Gastroesophageal sphincter (tissue), 4 donors: ENCODE measurements around the gene IPO13. TPM values are rescaled to one million over a fixed set of nuclear protein-coding genes. Genes with fewer than 3 reads are reported as not detected.

Experiments
- ATAC-seq: fragments of 150-250 bp; one replicate; pipeline ENCODE4 v1.9.1; 2016; ENCODE audit warnings: mild to moderate bottlenecking, moderate library complexity
- H3K27ac ChIP-seq, 4 donors: fragments of 200-600 bp; sonication (generic) in 3 of 4; 1 replicate in 3 of 4; 2 replicates in 1 of 4; pipeline ENCODE4 v1.5.1; 2016 to 2019
- H3K27me3 ChIP-seq: fragments of 200-600 bp; sonication (generic); one replicate; pipeline ENCODE4 v1.5.1; 2019
- H3K36me3 ChIP-seq, 2 donors: fragments of 200-600 bp; sonication (generic); one replicate each; pipeline ENCODE4 v1.5.1; 2019; ENCODE audit warnings: control low read depth in 1 of 2
- H3K4me1 ChIP-seq, 3 donors: fragments of 200-600 bp; sonication (generic); 1 replicate in 2 of 3; 2 replicates in 1 of 3; pipeline ENCODE4 v1.5.1; 2016 to 2019; ENCODE audit warnings: control low read depth in 2 of 3
- H3K4me3 ChIP-seq, 2 donors: fragments of 200-600 bp; sonication (generic); one replicate each; pipeline ENCODE4 v1.5.1; 2019; ENCODE audit warnings: mild to moderate bottlenecking in 1 of 2, moderate library complexity in 1 of 2
- H3K9me3 ChIP-seq, 3 donors: fragments of 200-600 bp; sonication (generic); one replicate each; pipeline ENCODE4 v1.5.1; 2017 to 2019; ENCODE audit warnings: control low read depth in 2 of 3
- EP300 ChIP-seq: sonication (generic); formaldehyde crosslinking; IDR thresholded peaks from one replicate; pipeline ENCODE4 v1.6.1; 2017; ENCODE audit warnings: antibody characterized with exemption, mild to moderate bottlenecking
- POLR2A ChIP-seq, 2 donors: fragments of 450-650 bp; IDR thresholded peaks; one replicate each; pipeline ENCODE4 v1.6.1; 2017; ENCODE audit warnings: antibody characterized with exemption in 2 of 2, mild to moderate bottlenecking in 2 of 2, moderate library complexity in 1 of 2
- POLR2AphosphoS5 ChIP-seq: sonication (generic); formaldehyde crosslinking; IDR thresholded peaks from one replicate; pipeline ENCODE4 v1.6.1; 2017; ENCODE audit warnings: antibody characterized with exemption
- WGBS, 2 donors: methylation state at CpG; one replicate each; pipeline ENCODE4 v1.1.5; 2018; ENCODE audit warnings: low coverage in 1 of 2; 5-methylcytosine and 5-hydroxymethylcytosine counted together
- total RNA-seq, 4 donors: library from RNA; depleted of rRNA; stranded (reverse); fragments of >200 nt; gene quantifications; one replicate each; pipeline ENCODE4 v1.1.0, GENCODE V29; 2016
- TF ChIP-seq, protein P1 (sequence below), 4 experiments: fragments of 200-600 bp in 2 of 4; fragments of 450-650 bp in 2 of 4; sonication (generic) in 1 of 4; IDR thresholded peaks; one replicate each; pipeline ENCODE4 v1.5.1; 2017 to 2019; ENCODE audit warnings: antibody characterized with exemption in 4 of 4, mild to moderate bottlenecking in 2 of 4, moderate library complexity in 2 of 4

IPO13 gene
- total RNA-seq, 4 donors from 2014 or later: 21.8 to 44.5 (median 24.2) TPM

DNA sequence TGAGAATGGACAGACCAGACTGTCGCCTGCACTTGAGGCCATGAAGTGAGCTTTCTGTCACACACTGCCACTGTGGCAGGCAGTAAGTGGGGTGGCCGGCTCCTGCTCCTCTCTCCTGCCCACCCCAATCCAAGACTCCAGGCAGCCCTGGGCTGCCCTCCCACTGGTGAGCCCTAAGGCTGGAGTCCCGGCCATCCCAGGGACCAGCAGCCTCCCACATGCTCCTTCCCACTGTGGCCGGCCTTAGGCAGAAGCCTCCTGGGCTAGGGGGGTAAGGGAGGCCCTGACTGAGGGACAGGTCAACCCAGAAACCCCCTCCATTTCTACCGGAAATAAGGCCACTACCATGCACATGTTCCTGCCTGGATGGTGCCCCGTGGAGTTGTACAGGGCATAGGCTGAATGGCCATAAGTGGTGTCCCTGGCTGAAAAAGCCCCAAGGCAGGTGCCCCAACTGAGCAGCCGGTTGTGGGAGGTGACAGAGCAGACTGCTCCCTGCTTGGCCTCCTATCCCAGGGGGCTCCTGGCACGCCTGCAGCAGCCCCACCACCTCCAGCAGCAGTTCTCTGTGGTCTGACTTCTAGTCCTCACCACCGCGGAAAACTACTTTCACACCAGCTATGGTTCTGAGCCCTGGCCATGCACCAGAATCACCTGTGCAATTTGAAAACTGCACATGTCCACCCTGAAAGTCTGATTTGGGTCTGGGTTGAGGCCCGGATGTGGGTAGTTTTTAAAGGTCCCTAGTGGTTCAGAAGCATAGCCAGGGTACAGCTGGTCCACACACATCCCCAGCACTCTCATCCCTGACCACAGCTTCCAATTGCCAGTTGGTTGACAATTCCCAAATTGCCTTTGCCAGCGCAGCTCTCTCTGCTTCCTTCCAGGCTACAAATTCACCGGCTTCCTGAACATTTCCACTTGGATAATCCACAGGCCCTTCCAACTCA is 14.8 kb upstream of the IPO13 start:
- Histone ChIP-seq H3K4me3 (no peak overlapping the region), H3K36me3 (peaks cover 0 to 18% of the 10 kb centered on the region in 2 donors), H3K27me3 (peaks cover 12% of the 10 kb centered on the region), H3K9me3 (no peaks in the 10 kb centered on the region), H3K27ac (no peak overlapping the region), H3K4me1 (peaks cover 0 to 42% (median 20%) of the 10 kb centered on the region in 3 donors)
- TF ChIP-seq EP300: no peak
- no peak for TF ChIP-seq POLR2A (IDR thresholded peaks at IDR 0.05)
- TF ChIP-seq, protein P1, sequence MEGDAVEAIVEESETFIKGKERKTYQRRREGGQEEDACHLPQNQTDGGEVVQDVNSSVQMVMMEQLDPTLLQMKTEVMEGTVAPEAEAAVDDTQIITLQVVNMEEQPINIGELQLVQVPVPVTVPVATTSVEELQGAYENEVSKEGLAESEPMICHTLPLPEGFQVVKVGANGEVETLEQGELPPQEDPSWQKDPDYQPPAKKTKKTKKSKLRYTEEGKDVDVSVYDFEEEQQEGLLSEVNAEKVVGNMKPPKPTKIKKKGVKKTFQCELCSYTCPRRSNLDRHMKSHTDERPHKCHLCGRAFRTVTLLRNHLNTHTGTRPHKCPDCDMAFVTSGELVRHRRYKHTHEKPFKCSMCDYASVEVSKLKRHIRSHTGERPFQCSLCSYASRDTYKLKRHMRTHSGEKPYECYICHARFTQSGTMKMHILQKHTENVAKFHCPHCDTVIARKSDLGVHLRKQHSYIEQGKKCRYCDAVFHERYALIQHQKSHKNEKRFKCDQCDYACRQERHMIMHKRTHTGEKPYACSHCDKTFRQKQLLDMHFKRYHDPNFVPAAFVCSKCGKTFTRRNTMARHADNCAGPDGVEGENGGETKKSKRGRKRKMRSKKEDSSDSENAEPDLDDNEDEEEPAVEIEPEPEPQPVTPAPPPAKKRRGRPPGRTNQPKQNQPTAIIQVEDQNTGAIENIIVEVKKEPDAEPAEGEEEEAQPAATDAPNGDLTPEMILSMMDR (IDR thresholded peaks at IDR 0.05): no peak
- no peak for TF ChIP-seq POLR2AphosphoS5
- WGBS, 2 donors: 90 to 96% methylated on average over 5 of the region's 13 CpGs
- no peak for ATAC-seq

DNA sequence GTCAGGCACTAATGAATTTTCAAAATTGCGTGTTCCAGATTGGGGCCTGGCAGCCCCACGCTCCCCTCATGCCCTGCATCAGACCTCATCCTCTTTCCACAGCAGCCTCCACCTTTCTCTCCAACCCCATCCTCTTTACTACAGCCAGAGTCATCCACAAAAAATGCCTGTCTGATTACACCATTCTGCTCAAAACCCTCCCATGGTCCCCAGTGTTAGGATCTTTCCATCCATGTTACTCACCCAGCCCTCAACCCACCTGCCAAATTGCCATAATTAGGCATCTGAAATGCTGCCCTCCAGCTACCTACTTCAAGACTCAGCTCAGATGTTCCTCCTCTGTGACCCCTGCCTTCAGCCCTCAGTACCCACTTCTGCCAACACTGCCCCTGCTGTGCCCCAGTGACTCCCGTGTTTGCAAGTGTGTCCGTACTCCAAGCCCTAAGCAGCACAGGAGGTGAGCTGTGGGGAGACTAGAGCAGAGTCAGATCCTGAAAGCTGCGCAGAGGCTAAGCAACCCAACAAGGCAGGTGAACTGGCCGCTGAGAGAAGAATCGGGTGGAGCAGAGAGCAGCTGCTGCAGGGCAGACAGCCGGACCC is 13.9 kb upstream of the IPO13 start:
- Histone ChIP-seq H3K27me3 (peaks cover 12% of the 10 kb centered on the region), H3K4me1 (peaks cover 0 to 43% (median 20%) of the 10 kb centered on the region in 3 donors), H3K4me3 (peak overlapping the region; percentile 17 to 51), H3K36me3 (peaks cover 0 to 18% of the 10 kb centered on the region in 2 donors), H3K27ac (peak overlapping the region in 2 of 4 donors; percentile 39 to 61), H3K9me3 (no peaks in the 10 kb centered on the region)
- no peak for ATAC-seq
- no peak for TF ChIP-seq POLR2A (IDR thresholded peaks at IDR 0.05)
- TF ChIP-seq, protein P1 (IDR thresholded peaks at IDR 0.05): no peak
- TF ChIP-seq POLR2AphosphoS5: no peak
- no peak for TF ChIP-seq EP300
- WGBS, 2 donors: 37 to 67% methylated on average over 3 to 6 of the region's 8 CpGs

DNA sequence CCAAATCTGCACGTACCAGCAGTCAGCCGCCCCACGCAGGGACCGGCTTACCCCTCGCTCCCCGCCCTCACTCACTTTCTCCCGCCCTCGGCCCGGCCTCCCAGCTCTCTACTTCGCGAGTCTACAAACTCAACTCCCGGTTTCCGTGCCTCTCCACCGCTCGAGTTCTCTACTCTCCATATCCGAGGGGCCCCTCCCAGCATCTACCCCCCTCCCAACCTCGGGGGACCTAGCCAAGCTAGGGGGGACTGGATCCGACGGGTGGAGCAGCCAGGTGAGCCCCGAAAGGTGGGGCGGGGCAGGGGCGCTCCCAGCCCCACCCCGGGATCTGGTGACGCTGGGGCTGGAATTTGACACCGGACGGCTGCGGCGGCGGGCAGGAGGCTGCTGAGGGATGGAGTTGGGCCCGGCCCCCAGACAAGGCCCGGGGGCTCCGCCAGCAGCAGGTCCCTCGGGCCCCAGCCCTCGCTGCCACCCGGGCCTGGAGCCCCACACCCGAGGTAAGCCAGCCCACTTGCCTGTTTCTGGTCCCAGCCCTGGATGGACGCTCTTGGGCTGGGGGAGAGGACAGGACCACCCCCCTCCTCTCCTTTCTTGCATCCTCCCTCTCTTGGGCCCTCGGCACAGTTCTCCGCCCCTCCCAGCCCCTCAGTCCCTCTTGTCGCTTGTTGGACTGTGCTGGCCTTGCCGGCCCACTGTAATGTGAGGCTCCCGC is 13.2 kb upstream of the IPO13 start, which contains the start of gene ARTN:
Gene ARTN (plus strand): TSS at position 416 of the 715 bp plus-strand sequence. CDS start 1,856 bp downstream, outside the sequence.
- ATAC-seq: no peak
- 0 to 8% methylated on average over 2 to 8 of the region's 42 CpGs for WGBS, 2 donors
- TF ChIP-seq POLR2AphosphoS5 (no peak), EP300 (no peak), POLR2A (IDR thresholded peaks at IDR 0.05) (no peak)
- TF ChIP-seq, protein P1 (IDR thresholded peaks at IDR 0.05): no peak
- Histone ChIP-seq H3K9me3 (no peaks in the 10 kb centered on the region), H3K4me3 (peak within 1 kb of the TSS; percentile 17 to 51), H3K36me3 (peaks cover 0 to 18% of the 10 kb centered on the region in 2 donors), H3K27me3 (peaks cover 12% of the 10 kb centered on the region), H3K27ac (peak within 1 kb of the TSS in 2 of 4 donors; percentile 39 to 61), H3K4me1 (peaks cover 0 to 43% (median 20%) of the 10 kb centered on the region in 3 donors)

DNA sequence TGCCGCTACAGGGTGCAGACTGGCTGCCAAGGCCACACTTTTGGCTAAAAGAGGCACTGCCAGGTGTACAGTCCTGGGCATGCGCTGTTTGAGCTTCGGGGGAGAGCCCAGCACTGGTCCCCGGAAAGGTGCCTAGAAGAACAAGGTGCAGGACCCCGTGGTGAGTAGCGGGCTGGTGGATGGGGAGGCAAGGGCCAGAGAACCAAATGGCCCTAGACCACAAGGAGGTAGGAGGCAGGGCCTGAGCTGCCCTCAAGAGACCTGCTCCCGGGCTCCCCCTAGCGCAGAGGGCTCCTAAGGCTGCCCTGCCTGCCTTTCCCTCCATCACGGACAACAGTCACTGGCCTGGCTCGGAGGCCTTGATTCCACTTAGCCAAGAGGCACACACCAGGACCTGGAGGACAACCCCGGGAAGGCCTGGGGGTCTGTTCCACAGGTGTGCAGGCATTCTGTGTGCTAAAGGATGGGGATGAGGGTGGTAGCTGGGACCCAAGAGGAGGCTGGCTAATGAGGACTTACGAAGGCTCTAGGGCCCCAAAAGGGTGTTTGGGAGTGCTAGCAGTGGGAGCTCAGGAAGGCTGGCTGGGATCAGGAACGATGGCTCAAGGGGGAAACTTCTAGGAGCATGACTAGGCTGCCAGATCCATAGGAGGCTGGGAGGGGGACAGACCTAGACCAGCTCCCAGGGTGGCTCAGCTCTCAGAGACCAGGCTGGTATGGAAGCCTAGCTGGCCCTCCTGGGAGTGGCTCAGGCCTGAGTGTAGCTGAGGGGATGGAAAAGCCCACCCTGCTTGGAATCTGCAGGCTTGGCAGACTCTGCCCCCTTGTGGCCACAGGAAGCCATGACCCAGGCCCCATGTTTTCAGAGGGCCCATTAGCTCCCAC is 12.4 kb upstream of the IPO13 start:
- ATAC-seq: peak; percentile 46
- H3K4me3 ChIP-seq: peak overlapping the region in 1 of 2 donors; percentile 51
- peaks cover 0 to 43% (median 20%) of the 10 kb centered on the region in 3 donors for H3K4me1 ChIP-seq
- TF ChIP-seq POLR2AphosphoS5: no peak
- TF ChIP-seq, protein P1 (IDR thresholded peaks at IDR 0.05): peak in 3 of 4 experiments; percentile 91 to 94 (median 94)
- TF ChIP-seq POLR2A (IDR thresholded peaks at IDR 0.05): no peak
- TF ChIP-seq EP300: no peak
- no peaks in the 10 kb centered on the region for H3K9me3 ChIP-seq
- H3K27me3 ChIP-seq: peaks cover 12% of the 10 kb centered on the region
- peaks cover 0 to 18% of the 10 kb centered on the region in 2 donors for H3K36me3 ChIP-seq
- H3K27ac ChIP-seq: peak overlapping the region in 2 of 4 donors; percentile 39 to 61
- WGBS, 2 donors: 0 to 19% methylated on average over 1 to 3 of the region's 13 CpGs
